Effector memory CD4-positive, alpha-beta T cell (primary cell): ENCODE measurements around the gene CTNNA2.

Experiments used
- DNase-seq, 3 donors: peaks; one replicate each; pipeline ENCODE4 v3.0.0-alpha.2; 2020
- H3K27ac ChIP-seq: 2 replicates; pipeline ENCODE4 v1.7.0; 2013; ENCODE audit warnings: mild to moderate bottlenecking, low read length, moderate library complexity; ENCODE audit not compliant: insufficient read depth, poor library complexity, severe bottlenecking
- H3K27me3 ChIP-seq: replicated peaks from 2 replicates; pipeline ENCODE4 v1.7.0; 2013; ENCODE audit warnings: mild to moderate bottlenecking, low read length; ENCODE audit not compliant: insufficient read depth, control insufficient read depth, poor library complexity, severe bottlenecking
- H3K36me3 ChIP-seq: 2 replicates; pipeline ENCODE4 v1.7.0; 2013; ENCODE audit warnings: mild to moderate bottlenecking, low read length, moderate library complexity; ENCODE audit not compliant: control insufficient read depth, insufficient read depth
- H3K4me1 ChIP-seq: 2 replicates; pipeline ENCODE4 v1.7.0; 2013; ENCODE audit warnings: low read length, mild to moderate bottlenecking; ENCODE audit not compliant: control insufficient read depth, insufficient read depth, poor library complexity, severe bottlenecking
- H3K4me3 ChIP-seq: 2 replicates; pipeline ENCODE4 v1.7.0; 2013; ENCODE audit warnings: low read length, low read depth, mild to moderate bottlenecking; ENCODE audit not compliant: insufficient read depth, poor library complexity, severe bottlenecking
- H3K9me3 ChIP-seq: 2 replicates; pipeline ENCODE4 v1.7.0; 2013; ENCODE audit warnings: mild to moderate bottlenecking, low read length, moderate library complexity; ENCODE audit not compliant: control insufficient read depth

CTNNA2 gene

GRCh38 chr2:79611448-79612016 is 98.7 kb downstream of the CTNNA2 start:
- H3K4me1 ChIP-seq, result no peaks in the 10 kb centered on the region
- no peaks in the 10 kb centered on the region for H3K36me3 ChIP-seq
- H3K9me3 ChIP-seq, result no peaks in the 10 kb centered on the region
- H3K4me3 ChIP-seq, result no peak overlapping the region
- no peak overlapping the region for H3K27ac ChIP-seq
- H3K27me3 ChIP-seq, result no peaks in the 10 kb centered on the region
- no peak for DNase-seq

DNA sequence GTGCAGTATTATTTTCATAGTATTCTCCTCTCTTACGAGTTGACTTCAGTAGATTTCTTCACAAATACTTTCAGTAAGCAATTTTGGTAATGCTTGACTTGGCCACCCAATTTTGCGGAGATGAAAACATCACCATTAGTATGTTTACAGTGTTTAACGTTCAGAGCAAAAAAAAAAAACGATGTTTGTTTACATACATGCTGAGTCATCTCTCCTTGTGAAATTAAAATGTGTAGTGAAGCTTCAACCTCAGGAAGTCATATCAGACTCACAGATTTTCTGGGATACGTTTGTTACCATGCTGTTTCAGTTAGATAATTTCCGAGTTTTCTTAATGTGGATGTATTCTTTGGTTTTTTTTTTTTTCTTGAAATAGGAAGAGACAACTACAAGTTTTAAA is 100.1 kb downstream of the CTNNA2 start:
- Histone ChIP-seq H3K27ac (no peak overlapping the region), H3K9me3 (no peaks in the 10 kb centered on the region), H3K4me1 (no peaks in the 10 kb centered on the region), H3K27me3 (no peaks in the 10 kb centered on the region), H3K36me3 (no peaks in the 10 kb centered on the region), H3K4me3 (no peak overlapping the region)
- DNase-seq, result no peak

GRCh38 chr2:79619442-79619841 is 106.6 kb downstream of the CTNNA2 start:
- Histone ChIP-seq H3K27me3 (no peaks in the 10 kb centered on the region), H3K27ac (no peak overlapping the region), H3K9me3 (no peaks in the 10 kb centered on the region), H3K4me1 (no peaks in the 10 kb centered on the region), H3K4me3 (no peak overlapping the region), H3K36me3 (no peaks in the 10 kb centered on the region)
- DNase-seq, result no peak

GRCh38 chr2:79619976-79620375 is 107.1 kb downstream of the CTNNA2 start:
- no peak overlapping the region for H3K27ac ChIP-seq
- no peak for DNase-seq
- H3K9me3 ChIP-seq, result no peaks in the 10 kb centered on the region
- H3K36me3 ChIP-seq, result no peaks in the 10 kb centered on the region
- H3K4me1 ChIP-seq, result no peaks in the 10 kb centered on the region
- no peak overlapping the region for H3K4me3 ChIP-seq
- H3K27me3 ChIP-seq, result no peaks in the 10 kb centered on the region

GRCh38 chr2:79620679-79621078 is 107.8 kb downstream of the CTNNA2 start:
- Histone ChIP-seq H3K4me3 (no peak overlapping the region), H3K4me1 (no peaks in the 10 kb centered on the region), H3K27me3 (no peaks in the 10 kb centered on the region), H3K27ac (no peak overlapping the region), H3K36me3 (no peaks in the 10 kb centered on the region), H3K9me3 (no peaks in the 10 kb centered on the region)
- DNase-seq, result no peak

DNA sequence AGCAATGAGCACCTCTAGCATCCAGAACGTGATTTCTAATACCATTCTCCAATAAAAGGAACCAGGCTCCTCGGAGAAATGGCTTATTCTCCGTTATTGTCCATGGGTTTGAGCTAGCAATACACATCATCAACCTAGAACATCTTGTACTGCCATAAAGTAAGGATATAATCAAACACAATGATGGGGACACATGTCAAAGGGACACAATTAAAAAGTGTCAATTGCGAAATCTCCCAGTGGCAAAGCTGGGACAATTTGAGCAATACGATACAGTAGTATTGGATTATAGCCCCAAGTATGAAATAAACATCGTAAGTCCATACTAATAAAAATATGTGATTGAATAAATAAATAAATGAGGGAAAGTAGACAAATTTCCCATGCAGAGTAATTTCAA is 108.4 kb downstream of the CTNNA2 start:
- H3K36me3 ChIP-seq, result no peaks in the 10 kb centered on the region
- no peaks in the 10 kb centered on the region for H3K27me3 ChIP-seq
- no peak for DNase-seq
- no peak overlapping the region for H3K27ac ChIP-seq
- H3K9me3 ChIP-seq, result no peaks in the 10 kb centered on the region
- H3K4me1 ChIP-seq, result no peaks in the 10 kb centered on the region
- H3K4me3 ChIP-seq, result no peak overlapping the region

GRCh38 chr2:79621755-79622154 is 108.9 kb downstream of the CTNNA2 start:
- H3K4me1 ChIP-seq, result no peaks in the 10 kb centered on the region
- no peaks in the 10 kb centered on the region for H3K27me3 ChIP-seq
- H3K4me3 ChIP-seq, result no peak overlapping the region
- no peaks in the 10 kb centered on the region for H3K36me3 ChIP-seq
- H3K9me3 ChIP-seq, result no peaks in the 10 kb centered on the region
- no peak overlapping the region for H3K27ac ChIP-seq
- no peak for DNase-seq

DNA sequence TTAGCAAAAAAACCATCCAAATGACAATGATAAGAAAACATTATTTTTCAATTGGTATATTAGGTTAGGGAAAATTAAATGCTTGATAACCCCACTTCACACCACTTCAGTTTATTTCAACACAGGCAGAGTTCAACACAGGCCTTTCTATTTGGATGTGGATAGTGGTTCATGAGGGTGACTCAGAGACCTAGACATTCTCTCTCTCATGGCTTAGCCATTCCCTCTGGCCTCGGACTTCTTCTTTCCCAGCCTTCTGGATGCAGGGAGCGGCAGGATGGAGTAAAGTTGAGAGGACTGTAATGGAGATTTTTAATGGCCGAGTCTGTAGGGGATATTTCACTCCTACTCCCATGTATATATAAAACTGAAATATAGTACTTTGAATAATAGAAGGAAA is 109.7 kb downstream of the CTNNA2 start:
- no peak overlapping the region for H3K27ac ChIP-seq
- no peaks in the 10 kb centered on the region for H3K27me3 ChIP-seq
- H3K4me3 ChIP-seq, result no peak overlapping the region
- no peak for DNase-seq
- no peaks in the 10 kb centered on the region for H3K9me3 ChIP-seq
- no peaks in the 10 kb centered on the region for H3K36me3 ChIP-seq
- H3K4me1 ChIP-seq, result no peaks in the 10 kb centered on the region

DNA sequence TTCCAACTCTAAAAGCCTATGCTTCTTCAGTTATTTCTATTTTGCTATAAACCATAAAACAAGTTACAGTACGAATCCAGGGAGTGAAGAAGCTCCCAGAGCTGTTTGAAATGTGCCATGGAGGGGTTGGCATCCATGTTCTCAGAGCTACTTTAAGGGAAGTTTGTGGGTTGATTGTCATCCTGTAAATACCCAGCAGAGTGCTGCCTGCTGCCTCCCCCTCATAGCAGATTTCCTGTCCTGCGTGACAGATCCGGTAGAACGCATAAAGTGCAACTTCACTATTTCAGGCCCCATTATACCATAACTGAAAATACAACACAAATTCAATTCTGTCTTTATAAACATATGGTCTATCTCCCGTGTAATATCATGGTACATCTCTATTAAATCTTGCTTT is 114.4 kb downstream of the CTNNA2 start:
- Histone ChIP-seq H3K4me3 (no peak overlapping the region), H3K36me3 (no peaks in the 10 kb centered on the region), H3K4me1 (no peaks in the 10 kb centered on the region), H3K9me3 (no peaks in the 10 kb centered on the region), H3K27ac (no peak overlapping the region), H3K27me3 (no peaks in the 10 kb centered on the region)
- no peak for DNase-seq

DNA sequence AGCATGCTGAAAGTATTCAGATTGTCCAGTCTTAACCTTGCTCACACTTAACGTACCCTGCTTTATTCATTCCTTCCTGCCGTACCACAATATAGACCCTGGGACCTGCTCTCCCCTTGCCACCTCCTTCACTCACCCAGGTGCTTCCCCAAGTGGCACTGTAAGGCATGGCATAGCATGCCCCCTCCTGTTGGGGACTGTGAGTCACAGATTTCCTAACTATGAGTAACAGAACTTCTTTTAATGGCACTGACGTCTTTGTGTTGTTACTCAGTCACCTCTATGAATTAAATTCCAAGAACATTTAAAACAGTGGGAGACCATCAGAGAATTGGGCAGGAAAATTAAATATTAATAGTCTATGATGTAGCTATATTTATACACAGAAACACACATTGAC is 117.2 kb downstream of the CTNNA2 start:
- no peaks in the 10 kb centered on the region for H3K4me1 ChIP-seq
- DNase-seq, result no peak
- no peak overlapping the region for H3K4me3 ChIP-seq
- no peaks in the 10 kb centered on the region for H3K9me3 ChIP-seq
- H3K27ac ChIP-seq, result no peak overlapping the region
- H3K36me3 ChIP-seq, result no peaks in the 10 kb centered on the region
- H3K27me3 ChIP-seq, result no peaks in the 10 kb centered on the region
